Measurements from ENCODE around the gene BCAS3. TPM values are rescaled to one million over a fixed set of nuclear protein-coding genes. Genes with fewer than 3 reads are reported as not detected.
A peak's percentile ranks its signal among the peaks of the same experiment; 100 is the strongest.

BCAS3 gene
- total RNA-seq, 2 experiments from 2014 or later: 13.7 to 25.8 TPM

GRCh38 chr17:61128661-61129115, 451.0 kb downstream of the BCAS3 start:
- H3K27ac Mint-ChIP-seq: no peak overlapping the region
- H3K27me3 Mint-ChIP-seq: no peaks in the 10 kb centered on the region
- H3K36me3 Mint-ChIP-seq: no peaks in the 10 kb centered on the region
- CTCF ChIA-PET: no interaction called here
- DNase-seq (no peak), ATAC-seq (no peak)
- peaks cover 5% of the 10 kb centered on the region for H3K4me1 Mint-ChIP-seq
- H3K4me3 Mint-ChIP-seq: no peak overlapping the region
- H3K9me3 Mint-ChIP-seq (ENCODE audit: low read depth): no peaks in the 10 kb centered on the region

DNA sequence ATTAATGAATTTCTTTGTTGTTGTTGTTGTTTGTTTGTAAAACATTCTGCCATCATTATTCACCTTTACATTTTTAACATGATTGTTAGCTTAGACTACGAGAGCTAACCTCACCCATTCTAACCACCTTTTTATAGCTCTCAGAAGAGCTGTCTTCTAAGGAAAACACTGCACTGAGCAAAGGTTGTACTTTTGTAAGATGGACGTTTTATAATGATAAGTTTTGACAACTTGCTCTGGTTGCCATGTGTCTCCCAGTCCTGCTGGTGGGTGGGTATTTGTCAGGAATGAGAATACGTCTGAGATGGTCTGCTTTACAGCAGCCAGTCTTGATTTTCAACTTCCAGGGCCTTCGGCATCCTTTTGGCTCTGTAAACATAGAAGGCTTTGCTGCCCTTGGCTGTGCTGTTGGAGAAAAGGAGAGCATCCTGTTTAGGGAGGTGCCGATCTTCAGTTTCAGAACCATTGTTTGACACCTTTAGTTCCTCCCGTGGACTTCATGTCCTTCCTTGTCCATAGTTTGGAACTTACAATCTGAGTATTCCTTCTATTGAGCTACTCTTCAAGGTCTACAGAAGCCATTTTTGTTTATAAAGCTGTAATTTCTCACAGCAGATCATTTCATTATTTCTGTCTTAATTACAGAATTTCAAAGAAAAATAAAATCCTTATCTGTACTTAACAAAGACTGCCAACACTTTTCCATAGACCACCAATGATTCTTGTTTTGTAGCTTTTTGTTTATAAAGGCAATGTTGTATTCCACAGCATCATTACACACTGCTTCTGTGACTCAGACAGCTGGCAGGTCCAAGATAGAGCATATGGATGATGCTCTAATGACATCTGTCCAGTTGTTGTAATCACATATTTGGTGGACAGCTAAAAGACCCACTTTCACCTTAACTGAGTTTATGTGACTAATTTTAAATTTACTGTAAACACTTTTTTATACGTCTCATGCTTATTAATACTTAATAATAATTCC, 451.9 kb downstream of the BCAS3 start:
- Mint-ChIP-seq H3K27me3 (no peaks in the 10 kb centered on the region), H3K4me1 (peaks cover 4% of the 10 kb centered on the region), H3K9me3 (ENCODE audit: low read depth) (no peaks in the 10 kb centered on the region), H3K36me3 (peaks cover 2% of the 10 kb centered on the region), H3K4me3 (no peak overlapping the region), H3K27ac (no peak overlapping the region)
- DNase-seq (no peak), ATAC-seq (no peak)
- CTCF ChIA-PET: no interaction called here

GRCh38 chr17:61130330-61130729, 452.7 kb downstream of the BCAS3 start:
- Mint-ChIP-seq H3K36me3 (peaks cover 2% of the 10 kb centered on the region), H3K4me1 (peaks cover 2% of the 10 kb centered on the region), H3K27me3 (no peaks in the 10 kb centered on the region), H3K27ac (no peak overlapping the region), H3K4me3 (no peak overlapping the region), H3K9me3 (ENCODE audit: low read depth) (no peaks in the 10 kb centered on the region)
- CTCF ChIA-PET: no interaction called here
- no peak for ATAC-seq
- DNase-seq: no peak

GRCh38 chr17:61131585-61131984, 453.9 kb downstream of the BCAS3 start:
- H3K4me1 Mint-ChIP-seq: peaks cover 2% of the 10 kb centered on the region
- ATAC-seq (no peak), DNase-seq (no peak)
- CTCF ChIA-PET: no interaction called here
- H3K4me3 Mint-ChIP-seq: no peak overlapping the region
- H3K9me3 Mint-ChIP-seq (ENCODE audit: low read depth): no peaks in the 10 kb centered on the region
- H3K27me3 Mint-ChIP-seq: no peaks in the 10 kb centered on the region
- no peak overlapping the region for H3K27ac Mint-ChIP-seq
- peaks cover 2% of the 10 kb centered on the region for H3K36me3 Mint-ChIP-seq

- Mint-ChIP-seq H3K4me1 (peaks cover 2% of the 10 kb centered on the region), H3K27ac (no peak overlapping the region), H3K36me3 (peaks cover 2% of the 10 kb centered on the region), H3K4me3 (no peak overlapping the region), H3K9me3 (ENCODE audit: low read depth) (no peaks in the 10 kb centered on the region), H3K27me3 (no peaks in the 10 kb centered on the region)
- no peak for DNase-seq
- no peak for ATAC-seq
- CTCF ChIA-PET: no interaction called here
Observed at GRCh38 chr17:61132524-61132923, 454.9 kb downstream of the BCAS3 start.

GRCh38 chr17:61133853-61134252, 456.2 kb downstream of the BCAS3 start:
- peaks cover 2% of the 10 kb centered on the region for H3K36me3 Mint-ChIP-seq
- H3K27me3 Mint-ChIP-seq: no peaks in the 10 kb centered on the region

DNA sequence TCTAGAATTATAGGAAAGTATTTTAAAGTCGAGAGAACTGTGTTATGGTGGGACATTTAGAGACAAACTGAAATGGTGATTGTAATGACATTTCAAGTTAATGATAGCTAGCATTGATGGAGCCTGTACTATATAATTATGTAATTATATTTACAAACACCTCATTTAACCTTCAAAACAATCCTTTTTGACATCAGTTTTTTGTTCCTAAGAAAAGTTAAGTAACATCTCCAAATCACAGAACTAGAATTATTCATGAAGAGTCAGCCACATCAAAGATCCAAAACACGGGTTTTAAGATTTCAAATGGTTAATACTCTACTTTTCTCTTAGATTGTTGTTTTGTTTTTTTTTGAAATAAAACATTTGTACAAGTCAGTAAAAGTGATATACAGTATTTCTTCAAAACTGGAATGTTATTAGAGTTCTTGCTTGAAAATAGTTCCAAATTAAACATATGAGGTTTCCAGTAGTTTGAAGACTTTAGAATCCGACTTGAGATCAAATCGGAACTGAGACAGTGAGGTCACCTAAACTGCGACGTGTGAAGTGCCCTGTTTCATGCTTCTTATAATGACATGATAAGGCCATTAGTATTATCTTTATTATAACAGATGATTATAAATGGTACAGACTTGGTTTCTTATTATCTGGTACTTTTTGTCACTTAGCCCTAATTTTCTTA, 457.0 kb downstream of the BCAS3 start:
- CTCF ChIA-PET: no interaction called here
- Mint-ChIP-seq H3K4me3 (no peak overlapping the region), H3K4me1 (peaks cover 17% of the 10 kb centered on the region), H3K27ac (no peak overlapping the region), H3K36me3 (peaks cover 2% of the 10 kb centered on the region), H3K27me3 (no peaks in the 10 kb centered on the region), H3K9me3 (ENCODE audit: low read depth) (no peaks in the 10 kb centered on the region)
- no peak for ATAC-seq
- no peak for DNase-seq

More at GRCh38 chr17:61133853-61134252, 456.2 kb downstream of the BCAS3 start:
- Mint-ChIP-seq H3K27ac (no peak overlapping the region), H3K9me3 (ENCODE audit: low read depth) (no peaks in the 10 kb centered on the region), H3K4me1 (peaks cover 9% of the 10 kb centered on the region), H3K4me3 (no peak overlapping the region)
- DNase-seq (no peak), ATAC-seq (no peak)
- CTCF ChIA-PET: no interaction called here

DNA sequence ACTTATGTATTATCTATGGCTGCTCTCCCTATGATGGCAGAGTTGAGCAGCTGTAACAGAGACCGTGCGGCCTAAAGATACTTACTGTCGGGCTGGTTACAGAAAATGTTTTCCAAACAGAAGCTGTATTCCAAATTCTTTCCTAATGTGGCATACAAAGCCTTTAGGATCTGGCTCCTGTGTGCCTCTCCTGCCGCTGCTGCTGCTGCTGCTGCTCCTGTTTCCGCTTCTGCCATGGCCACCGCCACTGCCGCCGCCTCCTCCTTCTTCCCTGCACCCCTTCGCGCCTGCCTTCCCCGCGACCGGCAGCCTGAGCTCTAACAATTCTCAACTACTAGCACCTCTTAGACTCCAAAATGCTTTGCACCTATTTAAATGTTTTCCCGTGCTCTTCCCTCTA, 458.1 kb downstream of the BCAS3 start:
- Mint-ChIP-seq H3K27ac (no peak overlapping the region), H3K36me3 (peaks cover 2% of the 10 kb centered on the region), H3K9me3 (ENCODE audit: low read depth) (no peaks in the 10 kb centered on the region), H3K27me3 (no peaks in the 10 kb centered on the region), H3K4me3 (no peak overlapping the region), H3K4me1 (peaks cover 22% of the 10 kb centered on the region)
- CTCF ChIA-PET: no interaction called here
- no peak for DNase-seq
- no peak for ATAC-seq

- H3K36me3 Mint-ChIP-seq: peaks cover 2% of the 10 kb centered on the region
- ATAC-seq (no peak), DNase-seq (no peak)
- H3K4me1 Mint-ChIP-seq: peaks cover 22% of the 10 kb centered on the region
- H3K4me3 Mint-ChIP-seq: no peak overlapping the region
- no peaks in the 10 kb centered on the region for H3K9me3 Mint-ChIP-seq (ENCODE audit: low read depth)
- no peak overlapping the region for H3K27ac Mint-ChIP-seq
- H3K27me3 Mint-ChIP-seq: no peaks in the 10 kb centered on the region
- CTCF ChIA-PET: no interaction called here
Observed at GRCh38 chr17:61136296-61136695, 458.6 kb downstream of the BCAS3 start.

GRCh38 chr17:61139219-61139618, 461.6 kb downstream of the BCAS3 start:
- peak; percentile 97 for ATAC-seq
- DNase-seq: peak; percentile 78
- Mint-ChIP-seq H3K27me3 (no peaks in the 10 kb centered on the region), H3K4me1 (peaks cover 19% of the 10 kb centered on the region), H3K27ac (peak overlapping the region; percentile 81), H3K9me3 (ENCODE audit: low read depth) (no peaks in the 10 kb centered on the region), H3K36me3 (peaks cover 2% of the 10 kb centered on the region), H3K4me3 (peak overlapping the region; percentile 59)
- CTCF ChIA-PET: interaction anchor here (1.5 kb wide), 1 partner anchor 84 kb away, joined by 4 read pairs; no protein-coding TSS in a partner anchor

- no peaks in the 10 kb centered on the region for H3K27me3 Mint-ChIP-seq
- H3K27ac Mint-ChIP-seq: no peak overlapping the region
- no peak overlapping the region for H3K4me3 Mint-ChIP-seq
- DNase-seq (no peak), ATAC-seq (no peak)
- H3K9me3 Mint-ChIP-seq (ENCODE audit: low read depth): no peaks in the 10 kb centered on the region
- H3K36me3 Mint-ChIP-seq: no peaks in the 10 kb centered on the region
- H3K4me1 Mint-ChIP-seq: peaks cover 19% of the 10 kb centered on the region
- CTCF ChIA-PET: interaction anchor here (1.5 kb wide), 1 partner anchor 83 kb away, joined by 4 read pairs; no protein-coding TSS in a partner anchor
Observed at GRCh38 chr17:61140081-61140786, 462.6 kb downstream of the BCAS3 start.

DNA sequence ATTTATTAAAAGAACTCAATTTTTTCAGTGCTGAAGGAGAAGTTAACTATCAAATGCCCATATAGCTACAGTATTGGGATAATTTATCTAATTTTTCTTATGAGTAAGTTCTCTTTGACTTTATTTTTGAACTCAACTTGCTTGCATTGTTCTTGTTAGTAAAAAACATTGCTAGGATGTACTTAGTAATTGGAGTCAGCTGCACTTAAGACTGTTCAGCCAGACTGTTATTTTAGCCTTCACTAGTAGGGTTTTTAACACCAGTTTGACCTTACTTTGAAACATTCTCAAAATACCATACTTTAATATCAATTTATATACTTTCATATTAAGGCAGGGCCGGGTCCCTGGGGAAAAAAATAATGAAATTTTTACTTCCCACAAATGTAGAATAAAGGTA, 465.4 kb downstream of the BCAS3 start:
- H3K27ac Mint-ChIP-seq: no peak overlapping the region
- ATAC-seq: no peak
- peaks cover 19% of the 10 kb centered on the region for H3K4me1 Mint-ChIP-seq
- H3K9me3 Mint-ChIP-seq (ENCODE audit: low read depth): no peaks in the 10 kb centered on the region
- CTCF ChIA-PET: no interaction called here
- H3K4me3 Mint-ChIP-seq: no peak overlapping the region
- H3K27me3 Mint-ChIP-seq: no peaks in the 10 kb centered on the region
- DNase-seq: no peak
- no peaks in the 10 kb centered on the region for H3K36me3 Mint-ChIP-seq

DNA sequence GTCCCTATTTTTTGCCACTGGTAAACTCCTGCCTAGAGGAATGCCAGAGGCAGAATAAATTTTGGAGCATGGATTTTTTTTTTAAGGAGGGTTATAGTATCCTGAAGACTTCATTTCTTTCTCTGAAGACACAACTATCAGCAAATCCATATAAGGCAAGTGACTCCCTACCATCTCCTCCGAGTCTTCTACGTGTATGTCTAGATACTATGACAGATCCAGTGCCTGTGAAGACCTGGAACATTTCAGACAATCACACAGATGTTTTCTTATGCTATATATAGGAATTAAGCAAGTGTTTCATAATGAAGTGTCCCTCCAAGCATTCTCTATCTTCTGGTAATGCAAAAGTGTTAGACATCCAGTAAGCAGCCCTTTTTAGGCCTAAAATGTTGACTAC, 466.5 kb downstream of the BCAS3 start:
- no peaks in the 10 kb centered on the region for H3K9me3 Mint-ChIP-seq (ENCODE audit: low read depth)
- H3K27me3 Mint-ChIP-seq: no peaks in the 10 kb centered on the region
- H3K4me1 Mint-ChIP-seq: peaks cover 10% of the 10 kb centered on the region
- no peaks in the 10 kb centered on the region for H3K36me3 Mint-ChIP-seq
- no peak overlapping the region for H3K27ac Mint-ChIP-seq
- DNase-seq (no peak), ATAC-seq (no peak)
- H3K4me3 Mint-ChIP-seq: no peak overlapping the region
- CTCF ChIA-PET: no interaction called here

All from activated CD8-positive, alpha-beta memory T cell treated with anti-CD3 and anti-CD28 coated beads, Interleukin-2, amount 10 ng/mL, durations not matched to agents 7 days and 5 days (primary cell).